ENCODE results near the gene ZNF213.

Gene ZNF213

DNA sequence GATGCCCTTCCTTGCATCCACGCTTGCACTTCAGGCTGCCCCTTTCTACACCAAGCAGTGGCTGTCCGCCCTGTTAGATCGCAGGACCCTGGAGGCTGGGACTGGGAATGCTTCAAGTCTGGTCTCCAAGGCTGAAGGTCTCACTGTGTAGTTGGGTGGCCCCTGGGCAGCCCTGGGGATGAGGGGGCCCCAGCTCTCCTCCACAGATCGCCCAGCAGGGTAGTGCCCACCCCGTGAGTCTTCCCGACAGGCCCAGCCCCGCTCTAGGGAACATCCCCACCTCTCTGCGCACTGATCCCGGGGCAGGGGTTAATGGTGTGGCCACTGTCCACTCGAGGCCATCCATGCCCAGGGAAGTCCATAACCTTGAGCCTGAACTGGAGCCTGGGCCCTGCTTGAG is 10.3 kb downstream of the ZNF213 start:
- no peaks in the 10 kb centered on the region for H3F3A ChIP-seq (ENCODE audit: insufficient read depth, low read length)
- no peak overlapping the region for H3K4me2 ChIP-seq (ENCODE audit: low read length)
- TF ChIP-seq EZH2 (IDR thresholded peaks at IDR 0.05; ENCODE audit: borderline replicate concordance, low read length): no peak
- TF ChIP-seq, protein P1, sequence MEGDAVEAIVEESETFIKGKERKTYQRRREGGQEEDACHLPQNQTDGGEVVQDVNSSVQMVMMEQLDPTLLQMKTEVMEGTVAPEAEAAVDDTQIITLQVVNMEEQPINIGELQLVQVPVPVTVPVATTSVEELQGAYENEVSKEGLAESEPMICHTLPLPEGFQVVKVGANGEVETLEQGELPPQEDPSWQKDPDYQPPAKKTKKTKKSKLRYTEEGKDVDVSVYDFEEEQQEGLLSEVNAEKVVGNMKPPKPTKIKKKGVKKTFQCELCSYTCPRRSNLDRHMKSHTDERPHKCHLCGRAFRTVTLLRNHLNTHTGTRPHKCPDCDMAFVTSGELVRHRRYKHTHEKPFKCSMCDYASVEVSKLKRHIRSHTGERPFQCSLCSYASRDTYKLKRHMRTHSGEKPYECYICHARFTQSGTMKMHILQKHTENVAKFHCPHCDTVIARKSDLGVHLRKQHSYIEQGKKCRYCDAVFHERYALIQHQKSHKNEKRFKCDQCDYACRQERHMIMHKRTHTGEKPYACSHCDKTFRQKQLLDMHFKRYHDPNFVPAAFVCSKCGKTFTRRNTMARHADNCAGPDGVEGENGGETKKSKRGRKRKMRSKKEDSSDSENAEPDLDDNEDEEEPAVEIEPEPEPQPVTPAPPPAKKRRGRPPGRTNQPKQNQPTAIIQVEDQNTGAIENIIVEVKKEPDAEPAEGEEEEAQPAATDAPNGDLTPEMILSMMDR (IDR thresholded peaks at IDR 0.05; ENCODE audit: low read length): no peak

DNA sequence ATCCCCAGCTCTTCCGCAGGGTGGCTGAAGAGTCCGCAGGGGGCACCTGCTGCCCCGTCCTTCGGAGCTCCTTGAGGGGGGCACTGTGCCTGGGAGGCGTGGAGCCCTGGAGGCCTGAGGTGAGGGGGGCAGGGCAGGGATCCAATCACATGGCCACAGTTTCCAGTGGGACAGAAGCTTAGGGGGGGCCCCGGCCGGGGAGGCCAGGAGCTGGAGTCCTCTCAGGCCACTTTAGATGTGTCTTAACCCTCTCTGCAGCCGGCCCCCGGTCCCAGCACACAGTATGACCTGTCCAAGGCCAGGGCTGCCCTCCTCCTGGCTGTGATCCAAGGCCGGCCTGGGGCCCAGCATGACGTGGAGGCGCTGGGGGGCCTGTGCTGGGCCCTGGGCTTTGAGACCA is 10.8 kb downstream of the ZNF213 start:
- Histone ChIP-seq H3K9me3 (ENCODE audit: low read length) (no peaks in the 10 kb centered on the region), H3K36me3 (ENCODE audit: insufficient read depth, low read length) (peaks cover 17% of the 10 kb centered on the region), H3K9ac (ENCODE audit: low read length) (no peak overlapping the region), H3K4me1 (ENCODE audit: insufficient read depth, low read length, severe bottlenecking) (peaks cover 9% of the 10 kb centered on the region), H3K9me2 (ENCODE audit: low read depth, low read length) (no peaks in the 10 kb centered on the region), H3K4me3 (ENCODE audit: low read depth, low read length, poor library complexity, severe bottlenecking) (no peak overlapping the region), H2AFZ (ENCODE audit: low read length) (no peak overlapping the region), H3F3A (ENCODE audit: insufficient read depth, low read length) (no peaks in the 10 kb centered on the region), H3K27ac (ENCODE audit: low read depth, low read length, poor library complexity, severe bottlenecking) (no peak overlapping the region), H4K20me1 (ENCODE audit: insufficient read depth, low read length) (no peaks in the 10 kb centered on the region), H3K27me3 (ENCODE audit: insufficient read depth, low read length) (peaks cover 16% of the 10 kb centered on the region; the same call in 1 of the 2 replicates), H3K79me2 (ENCODE audit: insufficient read depth, low read length) (no peaks in the 10 kb centered on the region), H3K4me2 (ENCODE audit: low read length) (no peak overlapping the region)
- TF ChIP-seq EZH2 (IDR thresholded peaks at IDR 0.05; ENCODE audit: borderline replicate concordance, low read length): no peak
- TF ChIP-seq, protein P1 (IDR thresholded peaks at IDR 0.05; ENCODE audit: low read length): no peak

More for the DNA sequence above, 10.3 kb downstream of the ZNF213 start:
- no peak overlapping the region for H2AFZ ChIP-seq (ENCODE audit: low read length)
- no peaks in the 10 kb centered on the region for H3K79me2 ChIP-seq (ENCODE audit: insufficient read depth, low read length)
- H3K36me3 ChIP-seq (ENCODE audit: insufficient read depth, low read length): peaks cover 17% of the 10 kb centered on the region
- no peak overlapping the region for H3K4me3 ChIP-seq (ENCODE audit: low read depth, low read length, poor library complexity, severe bottlenecking)
- H3K27me3 ChIP-seq (ENCODE audit: insufficient read depth, low read length): peaks cover 16% of the 10 kb centered on the region; the same call in 1 of the 2 replicates
- no peaks in the 10 kb centered on the region for H3K9me2 ChIP-seq (ENCODE audit: low read depth, low read length)
- H3K9ac ChIP-seq (ENCODE audit: low read length): no peak overlapping the region
- H3K27ac ChIP-seq (ENCODE audit: low read depth, low read length, poor library complexity, severe bottlenecking): no peak overlapping the region
- peaks cover 8% of the 10 kb centered on the region for H3K4me1 ChIP-seq (ENCODE audit: insufficient read depth, low read length, severe bottlenecking)
- no peaks in the 10 kb centered on the region for H3K9me3 ChIP-seq (ENCODE audit: low read length)
- no peaks in the 10 kb centered on the region for H4K20me1 ChIP-seq (ENCODE audit: insufficient read depth, low read length)

DNA sequence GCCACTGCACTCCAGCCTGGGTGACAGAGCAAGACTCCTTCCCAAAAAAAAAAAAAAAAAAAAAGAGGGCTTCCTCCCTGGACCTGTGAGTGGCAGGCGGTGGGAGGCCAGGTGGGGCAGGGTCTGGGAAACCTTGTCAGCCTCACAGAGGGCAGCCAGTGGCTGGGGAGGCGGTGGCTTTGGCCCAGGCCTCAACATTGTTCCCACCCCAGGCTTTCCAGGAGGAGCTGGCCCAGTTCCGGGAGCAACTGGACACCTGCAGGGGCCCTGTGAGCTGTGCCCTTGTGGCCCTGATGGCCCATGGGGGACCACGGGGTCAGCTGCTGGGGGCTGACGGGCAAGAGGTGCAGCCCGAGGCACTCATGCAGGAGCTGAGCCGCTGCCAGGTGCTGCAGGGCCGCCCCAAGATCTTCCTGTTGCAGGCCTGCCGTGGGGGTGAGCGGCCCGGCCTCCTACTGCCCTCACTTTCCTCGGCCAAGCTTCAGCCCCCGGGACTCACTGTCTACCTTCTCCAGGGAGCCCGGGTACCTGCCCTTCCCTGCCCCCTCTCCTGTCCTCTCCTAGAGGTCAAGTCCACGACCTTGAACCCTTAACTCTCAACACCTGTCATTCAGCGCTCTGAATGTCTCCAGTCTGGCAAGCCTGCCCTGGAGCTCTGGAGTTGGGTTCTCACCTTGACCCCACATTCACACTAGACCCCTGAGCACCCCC is 12.4 kb downstream of the ZNF213 start:
- Histone ChIP-seq H3K4me3 (ENCODE audit: low read depth, low read length, poor library complexity, severe bottlenecking) (no peak overlapping the region), H3K27ac (ENCODE audit: low read depth, low read length, poor library complexity, severe bottlenecking) (no peak overlapping the region), H3K9me3 (ENCODE audit: low read length) (no peaks in the 10 kb centered on the region), H3F3A (ENCODE audit: insufficient read depth, low read length) (no peaks in the 10 kb centered on the region), H3K79me2 (ENCODE audit: insufficient read depth, low read length) (no peaks in the 10 kb centered on the region), H4K20me1 (ENCODE audit: insufficient read depth, low read length) (no peaks in the 10 kb centered on the region), H3K4me1 (ENCODE audit: insufficient read depth, low read length, severe bottlenecking) (peaks cover 18% of the 10 kb centered on the region), H3K9ac (ENCODE audit: low read length) (no peak overlapping the region), H3K4me2 (ENCODE audit: low read length) (no peak overlapping the region), H3K36me3 (ENCODE audit: insufficient read depth, low read length) (peaks cover 4% of the 10 kb centered on the region), H3K27me3 (ENCODE audit: insufficient read depth, low read length) (peaks cover 16% of the 10 kb centered on the region; the same call in 1 of the 2 replicates), H3K9me2 (ENCODE audit: low read depth, low read length) (no peaks in the 10 kb centered on the region), H2AFZ (ENCODE audit: low read length) (no peak overlapping the region)
- no peak for TF ChIP-seq EZH2 (IDR thresholded peaks at IDR 0.05; ENCODE audit: borderline replicate concordance, low read length)
- TF ChIP-seq, protein P1 (IDR thresholded peaks at IDR 0.05; ENCODE audit: low read length): no peak

Data from OCI-LY1 (cell line).